ENCODE measurements around the gene TMEM176A.

DNA sequence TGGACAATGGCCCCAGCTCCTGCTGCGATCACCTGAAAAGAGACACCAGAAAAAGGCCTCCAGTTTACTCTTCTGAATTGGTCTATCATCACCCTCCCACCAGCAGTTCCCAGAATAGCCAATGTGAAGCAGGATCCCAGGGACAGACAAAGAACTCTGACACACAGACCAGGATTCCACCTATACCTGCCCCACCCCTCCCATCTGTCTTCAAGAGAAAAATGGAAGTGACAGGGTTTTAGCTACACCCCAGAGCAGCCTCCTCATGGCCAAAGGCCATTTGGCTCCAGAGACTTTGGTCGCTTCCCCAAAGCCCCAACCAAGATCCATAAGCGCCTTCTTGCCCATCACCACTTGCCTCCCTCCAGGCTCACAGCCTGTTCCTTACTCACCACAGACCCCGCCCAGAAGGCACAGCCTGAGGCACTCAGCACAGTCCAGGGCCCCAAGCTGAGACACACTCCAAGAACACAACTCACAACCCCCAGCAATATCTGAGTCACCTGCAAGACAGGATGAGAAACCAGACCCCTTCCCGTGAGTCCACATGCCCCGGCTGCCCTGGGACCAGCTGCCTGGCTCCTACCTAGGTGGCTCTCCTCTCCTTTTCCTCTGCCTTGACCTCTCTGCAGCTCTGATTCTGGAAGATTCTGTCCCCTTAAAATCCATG is 6.9 kb upstream of the TMEM176A start:
- no peak for TF ChIP-seq EZH2 (IDR thresholded peaks at IDR 0.05; ENCODE audit: insufficient read depth, low read length)
- TF ChIP-seq, protein P1, sequence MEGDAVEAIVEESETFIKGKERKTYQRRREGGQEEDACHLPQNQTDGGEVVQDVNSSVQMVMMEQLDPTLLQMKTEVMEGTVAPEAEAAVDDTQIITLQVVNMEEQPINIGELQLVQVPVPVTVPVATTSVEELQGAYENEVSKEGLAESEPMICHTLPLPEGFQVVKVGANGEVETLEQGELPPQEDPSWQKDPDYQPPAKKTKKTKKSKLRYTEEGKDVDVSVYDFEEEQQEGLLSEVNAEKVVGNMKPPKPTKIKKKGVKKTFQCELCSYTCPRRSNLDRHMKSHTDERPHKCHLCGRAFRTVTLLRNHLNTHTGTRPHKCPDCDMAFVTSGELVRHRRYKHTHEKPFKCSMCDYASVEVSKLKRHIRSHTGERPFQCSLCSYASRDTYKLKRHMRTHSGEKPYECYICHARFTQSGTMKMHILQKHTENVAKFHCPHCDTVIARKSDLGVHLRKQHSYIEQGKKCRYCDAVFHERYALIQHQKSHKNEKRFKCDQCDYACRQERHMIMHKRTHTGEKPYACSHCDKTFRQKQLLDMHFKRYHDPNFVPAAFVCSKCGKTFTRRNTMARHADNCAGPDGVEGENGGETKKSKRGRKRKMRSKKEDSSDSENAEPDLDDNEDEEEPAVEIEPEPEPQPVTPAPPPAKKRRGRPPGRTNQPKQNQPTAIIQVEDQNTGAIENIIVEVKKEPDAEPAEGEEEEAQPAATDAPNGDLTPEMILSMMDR (IDR thresholded peaks at IDR 0.05; ENCODE audit: insufficient read depth, low read depth, low read length) = no peak

Measured in astrocyte (in vitro differentiated cells and primary cell).